ENCODE data around the gene TLR1.

The TLR1 gene

DNA sequence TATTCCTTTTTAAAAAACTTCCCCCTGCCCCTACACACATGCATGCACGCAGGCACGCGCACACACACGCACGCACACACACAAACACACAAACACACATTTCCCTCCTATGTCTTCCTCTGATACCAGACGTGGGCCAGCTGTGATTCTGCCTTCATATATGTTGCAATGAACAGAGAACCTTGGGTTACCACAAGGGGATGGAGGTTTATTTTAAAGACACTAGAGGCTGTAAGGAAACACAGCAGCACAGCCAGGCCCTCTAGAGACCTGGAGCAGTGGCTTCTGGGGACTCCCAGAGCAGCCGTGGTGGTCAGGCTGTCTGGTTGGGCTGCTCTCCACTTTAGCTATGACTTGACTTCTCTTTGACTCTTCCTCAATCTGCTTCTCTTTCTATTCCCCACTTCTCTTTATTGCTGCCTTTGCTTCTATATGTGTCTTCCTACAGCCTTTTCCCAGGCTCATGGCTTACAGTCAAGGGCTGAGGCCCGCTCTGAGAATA lies 18.6 kb downstream of the TLR1 start:
- CTCF ChIA-PET = interaction anchor here (0.6 kb wide), 1 partner anchor 1539 kb away, joined by 3 read pairs; no protein-coding TSS in a partner anchor
- no peak overlapping the region for H3K27ac ChIP-seq
- no peak for DNase-seq (ENCODE audit: low spot score)
- POLR2A ChIA-PET (ENCODE audit: low non-redundant PET) = no interaction called here
- TF ChIP-seq, protein P1, sequence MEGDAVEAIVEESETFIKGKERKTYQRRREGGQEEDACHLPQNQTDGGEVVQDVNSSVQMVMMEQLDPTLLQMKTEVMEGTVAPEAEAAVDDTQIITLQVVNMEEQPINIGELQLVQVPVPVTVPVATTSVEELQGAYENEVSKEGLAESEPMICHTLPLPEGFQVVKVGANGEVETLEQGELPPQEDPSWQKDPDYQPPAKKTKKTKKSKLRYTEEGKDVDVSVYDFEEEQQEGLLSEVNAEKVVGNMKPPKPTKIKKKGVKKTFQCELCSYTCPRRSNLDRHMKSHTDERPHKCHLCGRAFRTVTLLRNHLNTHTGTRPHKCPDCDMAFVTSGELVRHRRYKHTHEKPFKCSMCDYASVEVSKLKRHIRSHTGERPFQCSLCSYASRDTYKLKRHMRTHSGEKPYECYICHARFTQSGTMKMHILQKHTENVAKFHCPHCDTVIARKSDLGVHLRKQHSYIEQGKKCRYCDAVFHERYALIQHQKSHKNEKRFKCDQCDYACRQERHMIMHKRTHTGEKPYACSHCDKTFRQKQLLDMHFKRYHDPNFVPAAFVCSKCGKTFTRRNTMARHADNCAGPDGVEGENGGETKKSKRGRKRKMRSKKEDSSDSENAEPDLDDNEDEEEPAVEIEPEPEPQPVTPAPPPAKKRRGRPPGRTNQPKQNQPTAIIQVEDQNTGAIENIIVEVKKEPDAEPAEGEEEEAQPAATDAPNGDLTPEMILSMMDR (conservative IDR thresholded peaks at IDR 0.05; ENCODE audit: low read depth) = no peak

DNA sequence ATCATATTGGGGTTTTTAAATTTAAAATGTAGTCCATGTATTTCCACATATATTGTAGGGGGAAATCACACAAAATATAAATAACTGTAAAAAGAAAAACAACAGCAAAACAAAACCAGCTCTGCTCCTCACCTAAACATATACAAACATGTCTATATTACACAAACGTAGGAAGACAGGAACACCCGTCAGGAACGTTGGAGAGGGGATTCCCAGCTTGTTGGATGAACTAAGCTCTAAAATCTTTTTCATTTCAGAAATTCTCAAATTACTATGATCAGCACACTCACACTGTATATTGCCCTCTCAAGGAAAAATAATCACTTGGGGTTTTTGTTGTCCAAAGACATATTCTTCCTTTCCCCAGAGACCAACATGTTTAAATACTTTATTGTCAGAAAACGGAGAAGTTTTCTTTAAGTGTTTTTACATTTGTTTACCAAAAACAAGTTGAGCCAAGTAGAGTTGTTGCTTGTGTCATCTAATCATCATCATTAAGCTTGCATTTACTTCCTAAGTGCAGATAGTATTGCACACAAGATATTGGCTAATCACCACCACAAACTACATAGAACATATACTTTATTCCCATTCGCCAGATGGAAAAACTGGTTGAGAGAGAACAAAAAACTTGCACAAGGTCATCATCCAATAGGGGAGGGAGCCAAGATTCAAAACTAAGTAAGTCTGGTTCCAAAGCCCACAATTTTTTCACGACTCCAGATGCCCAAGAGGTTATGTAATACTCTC lies 19.4 kb downstream of the TLR1 start:
- POLR2A ChIA-PET (ENCODE audit: low non-redundant PET) = no interaction called here
- CTCF ChIA-PET = interaction anchor here (0.6 kb wide), 1 partner anchor 1540 kb away, joined by 3 read pairs; no protein-coding TSS in a partner anchor
- TF ChIP-seq, protein P1 (conservative IDR thresholded peaks at IDR 0.05; ENCODE audit: low read depth) = no peak
- H3K27ac ChIP-seq = no peak overlapping the region
- DNase-seq (ENCODE audit: low spot score) = no peak

DNA sequence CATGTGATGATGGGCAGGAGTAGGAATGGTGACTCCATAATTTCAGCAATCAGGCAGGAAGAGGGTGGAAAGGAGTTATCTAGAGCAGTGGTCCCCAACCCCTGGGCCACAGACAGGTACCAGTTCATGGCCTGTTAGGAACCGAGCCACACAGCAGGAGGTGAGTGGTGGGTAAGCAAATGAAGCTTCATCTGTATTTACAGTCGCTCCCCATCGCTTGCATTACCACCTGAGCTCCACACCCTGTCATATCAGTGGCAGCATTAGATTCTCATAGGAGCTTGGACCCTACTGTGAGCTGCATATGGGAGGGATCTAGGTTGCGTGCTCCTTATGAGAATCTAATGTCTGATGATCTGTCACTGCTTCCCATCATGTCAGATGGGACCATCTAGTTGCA lies 20.4 kb downstream of the TLR1 start:
- no peak overlapping the region for H3K27ac ChIP-seq
- DNase-seq (ENCODE audit: low spot score) = no peak
- ChIA-PET POLR2A (ENCODE audit: low non-redundant PET) (no interaction called here), CTCF (no interaction called here)
- TF ChIP-seq, protein P1 (conservative IDR thresholded peaks at IDR 0.05; ENCODE audit: low read depth) = no peak

DNA sequence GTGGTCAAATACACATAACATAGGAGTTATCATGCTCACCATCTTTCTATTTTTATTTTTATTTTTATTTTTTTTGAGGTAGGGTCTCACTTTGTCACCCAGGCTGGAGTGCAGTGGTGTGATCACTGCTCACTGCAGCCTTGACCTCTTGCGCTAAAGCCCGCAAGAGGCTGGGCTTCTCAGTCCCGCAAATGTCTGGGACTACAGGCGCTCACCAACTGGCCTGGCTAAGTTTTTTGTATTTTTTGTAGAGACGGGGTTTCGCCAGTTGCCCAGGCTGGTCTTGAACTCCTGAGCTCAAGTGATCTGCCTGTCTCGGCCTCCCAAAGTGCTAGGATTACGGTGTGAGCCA lies 21.5 kb downstream of the TLR1 start:
- H3K27ac ChIP-seq = no peak overlapping the region
- ChIA-PET POLR2A (ENCODE audit: low non-redundant PET) (no interaction called here), CTCF (interaction anchor here (0.5 to 3.4 kb wide), 10 partner anchors 10 to 695 kb away, joined by 3 to 20 read pairs (median 4); no protein-coding TSS in a partner anchor)
- DNase-seq (ENCODE audit: low spot score) = no peak
- TF ChIP-seq, protein P1 (conservative IDR thresholded peaks at IDR 0.05; ENCODE audit: low read depth) = peak; percentile 36

DNA sequence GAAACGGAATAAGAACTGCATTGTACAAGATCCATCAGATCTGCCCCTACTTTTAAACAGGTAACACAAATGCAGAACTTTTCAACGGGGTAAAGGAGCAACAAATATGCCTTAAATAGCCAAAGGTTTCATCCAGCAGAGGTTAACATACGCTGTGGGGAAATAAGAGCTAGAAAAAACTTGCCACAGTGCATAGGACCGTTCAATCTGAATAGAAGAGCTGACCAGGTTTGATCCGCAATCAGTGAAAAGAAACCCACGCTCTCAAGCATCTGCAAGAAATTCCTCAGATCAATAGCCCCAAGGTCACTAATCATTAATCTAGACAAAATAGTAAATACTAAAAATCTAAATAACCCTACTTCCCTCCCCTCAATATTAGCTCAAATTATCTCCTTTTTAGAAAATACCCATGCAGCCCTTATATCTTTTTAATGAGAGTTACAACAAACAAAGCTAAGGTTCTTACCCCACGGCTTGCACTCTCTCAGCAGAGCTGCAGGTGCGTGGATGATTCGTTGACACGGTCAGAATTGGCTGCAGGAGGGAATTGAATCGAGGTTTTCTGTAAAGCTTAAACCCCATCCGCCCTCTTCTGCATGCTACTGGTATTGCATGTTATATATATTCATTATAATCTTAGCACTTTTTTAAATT lies 22.0 kb downstream of the TLR1 start, which contains the start of gene TLR10:
TSS of gene TLR10 (minus strand) at position 539 of the 657 bp plus-strand sequence. CDS start 7,400 bp downstream, outside the sequence.
- TF ChIP-seq, protein P1 (conservative IDR thresholded peaks at IDR 0.05; ENCODE audit: low read depth) = peak; percentile 84
- ChIA-PET POLR2A (ENCODE audit: low non-redundant PET) (no interaction called here), CTCF (interaction anchor here (0.5 to 3.4 kb wide), 12 partner anchors 10 to 694 kb away, joined by 3 to 20 read pairs (median 4); no protein-coding TSS in a partner anchor)
- peak; percentile 51 for DNase-seq (ENCODE audit: low spot score)
- no peak within 1 kb of the TSS for H3K27ac ChIP-seq

DNA sequence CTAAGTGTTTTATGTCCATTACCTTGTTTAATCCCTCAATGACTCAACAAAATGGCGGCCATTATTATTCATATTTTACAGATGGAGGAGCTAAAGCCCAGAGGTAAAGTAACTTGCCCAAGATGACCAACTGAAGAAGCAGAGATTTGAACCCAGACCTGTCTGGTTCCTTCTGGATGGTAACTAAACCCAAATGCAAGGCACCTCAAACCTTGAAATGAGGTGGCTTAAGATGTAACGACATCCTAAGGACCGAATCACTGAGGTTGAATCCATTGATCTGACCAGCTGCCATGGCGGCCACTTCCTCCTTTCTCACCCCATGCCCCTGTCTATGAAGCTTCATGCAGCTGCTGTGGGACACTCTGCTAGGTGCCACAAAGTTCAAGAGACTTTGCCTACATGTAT lies 22.7 kb downstream of the TLR1 start:
- no peak overlapping the region for H3K27ac ChIP-seq
- CTCF ChIA-PET = interaction anchor here (0.6 to 3.4 kb wide), 6 partner anchors 9 to 712 kb away, joined by 3 to 20 read pairs (median 5); no protein-coding TSS in a partner anchor
- TF ChIP-seq, protein P1 (conservative IDR thresholded peaks at IDR 0.05; ENCODE audit: low read depth) = no peak
- DNase-seq (ENCODE audit: low spot score) = no peak
- POLR2A ChIA-PET (ENCODE audit: low non-redundant PET) = no interaction called here
